ENCODE results near the gene CARD9. TPM values are rescaled to one million over a fixed set of nuclear protein-coding genes. Genes with fewer than 3 reads are reported as not detected.

CARD9 gene
- polyA plus RNA-seq, 1 of the 3 experiments (the other 2 are of a cell fraction) = 1.1 TPM

GRCh38 chr9:136323371-136323789 is 50.1 kb downstream of the CARD9 start (continued):
- TF ChIP-seq REST (IDR thresholded peaks at IDR 0.05; ENCODE audit: low read depth, low read length) (no peak), RXRA (IDR thresholded peaks at IDR 0.05; ENCODE audit: borderline replicate concordance, low read depth) (no peak), NRF1 (IDR thresholded peaks at IDR 0.05; ENCODE audit: low read depth, low read length) (no peak), RAD21 (IDR thresholded peaks at IDR 0.05; ENCODE audit: low read length) (no peak), SIN3A (IDR thresholded peaks at IDR 0.05; ENCODE audit: borderline replicate concordance, low read depth, low read length) (no peak), EP300 (IDR thresholded peaks at IDR 0.05; ENCODE audit: borderline replicate concordance in 1 of 2, low read depth in 1 of 2, low read length in 1 of 2) (no peak), GABPA (IDR thresholded peaks at IDR 0.05; ENCODE audit: low read depth) (no peak), SMC3 (IDR thresholded peaks at IDR 0.05; ENCODE audit: low read depth, low read length) (no peak), FOXM1 (IDR thresholded peaks at IDR 0.05; ENCODE audit: low read depth) (no peak)
- TF ChIP-seq, protein P1, sequence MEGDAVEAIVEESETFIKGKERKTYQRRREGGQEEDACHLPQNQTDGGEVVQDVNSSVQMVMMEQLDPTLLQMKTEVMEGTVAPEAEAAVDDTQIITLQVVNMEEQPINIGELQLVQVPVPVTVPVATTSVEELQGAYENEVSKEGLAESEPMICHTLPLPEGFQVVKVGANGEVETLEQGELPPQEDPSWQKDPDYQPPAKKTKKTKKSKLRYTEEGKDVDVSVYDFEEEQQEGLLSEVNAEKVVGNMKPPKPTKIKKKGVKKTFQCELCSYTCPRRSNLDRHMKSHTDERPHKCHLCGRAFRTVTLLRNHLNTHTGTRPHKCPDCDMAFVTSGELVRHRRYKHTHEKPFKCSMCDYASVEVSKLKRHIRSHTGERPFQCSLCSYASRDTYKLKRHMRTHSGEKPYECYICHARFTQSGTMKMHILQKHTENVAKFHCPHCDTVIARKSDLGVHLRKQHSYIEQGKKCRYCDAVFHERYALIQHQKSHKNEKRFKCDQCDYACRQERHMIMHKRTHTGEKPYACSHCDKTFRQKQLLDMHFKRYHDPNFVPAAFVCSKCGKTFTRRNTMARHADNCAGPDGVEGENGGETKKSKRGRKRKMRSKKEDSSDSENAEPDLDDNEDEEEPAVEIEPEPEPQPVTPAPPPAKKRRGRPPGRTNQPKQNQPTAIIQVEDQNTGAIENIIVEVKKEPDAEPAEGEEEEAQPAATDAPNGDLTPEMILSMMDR (IDR thresholded peaks at IDR 0.05) = no peak

DNA sequence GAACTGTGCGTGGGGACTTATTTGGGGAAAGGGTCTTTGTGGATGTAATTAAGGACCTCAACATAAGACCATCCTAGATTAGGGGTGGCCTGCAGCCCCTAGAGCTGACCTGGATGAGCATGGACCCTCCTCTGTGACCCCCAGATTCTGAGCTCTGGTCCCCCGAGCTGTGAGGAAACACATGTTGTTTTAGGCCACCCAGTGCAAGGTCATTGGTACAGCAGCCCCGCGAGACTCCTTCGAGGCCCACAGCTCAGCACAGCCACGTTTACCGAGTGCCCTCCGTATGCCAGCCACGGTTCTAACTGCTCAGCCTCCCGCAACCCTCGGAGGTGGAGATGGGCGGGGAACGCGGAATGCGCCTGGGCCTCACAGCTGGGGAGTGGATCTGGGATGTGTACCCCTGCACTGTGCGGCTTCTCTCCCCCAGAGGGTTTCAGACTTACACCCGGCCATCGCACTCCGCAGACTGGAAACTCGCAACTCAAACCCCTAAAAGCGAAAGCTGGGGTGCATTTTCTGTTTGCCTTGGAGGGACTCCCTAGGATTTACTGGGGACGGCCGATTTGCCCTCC is 50.6 kb downstream of the CARD9 start:
- H3K27me3 ChIP-seq (ENCODE audit: insufficient read depth) = no peaks in the 10 kb centered on the region
- H3K9me2 ChIP-seq = no peaks in the 10 kb centered on the region
- ChIA-PET POLR2A (no interaction called here), CTCF (interaction anchor here (0.8 to 8.1 kb wide), 6 partner anchors 10 to 98 kb away, joined by 3 to 91 read pairs (median 6); partner anchors contain the start of gene DNLZ)
- peaks cover 15 to 35% of the 10 kb centered on the region in 2 experiments for H3K4me1 ChIP-seq (ENCODE audit: control insufficient read depth in 1 of 2, insufficient read depth in 2 of 2, low read depth in 1 of 2, low read length in 1 of 2)
- no peaks in the 10 kb centered on the region for H3K9me3 ChIP-seq
- no peak overlapping the region for H3K27ac ChIP-seq (ENCODE audit: low read depth in 2 of 2, low read length in 1 of 2)
- no peaks in the 10 kb centered on the region for H3K79me2 ChIP-seq (ENCODE audit: insufficient read depth)
- no peak overlapping the region for H3K4me2 ChIP-seq
- WGBS (ENCODE audit: low lambda C conversion rate) = 91% methylated on average over 21 of the region's 23 CpGs
- no peak for DNase-seq
- no peaks in the 10 kb centered on the region for H3K36me3 ChIP-seq (replicated peaks in 1 of 2; ENCODE audit: control insufficient read depth in 1 of 2, insufficient read depth in 2 of 2, low read length in 1 of 2)
- H4K20me1 ChIP-seq (ENCODE audit: insufficient read depth) = no peaks in the 10 kb centered on the region
- no peak overlapping the region for H3K4me3 ChIP-seq (ENCODE audit: low read depth in 2 of 2, low read length in 1 of 2)
- peaks cover 3% of the 10 kb centered on the region for H3F3A ChIP-seq (replicated peaks; ENCODE audit: insufficient read depth)
- H3K9ac ChIP-seq = no peak overlapping the region
- no peak overlapping the region for H2AFZ ChIP-seq (ENCODE audit: low read depth)
- TF ChIP-seq RXRA (IDR thresholded peaks at IDR 0.05; ENCODE audit: borderline replicate concordance, low read depth) = no peak
- no peak for TF ChIP-seq JUND (IDR thresholded peaks at IDR 0.05)
- TF ChIP-seq GABPA (IDR thresholded peaks at IDR 0.05; ENCODE audit: low read depth) = no peak
- TF ChIP-seq, protein P2, sequence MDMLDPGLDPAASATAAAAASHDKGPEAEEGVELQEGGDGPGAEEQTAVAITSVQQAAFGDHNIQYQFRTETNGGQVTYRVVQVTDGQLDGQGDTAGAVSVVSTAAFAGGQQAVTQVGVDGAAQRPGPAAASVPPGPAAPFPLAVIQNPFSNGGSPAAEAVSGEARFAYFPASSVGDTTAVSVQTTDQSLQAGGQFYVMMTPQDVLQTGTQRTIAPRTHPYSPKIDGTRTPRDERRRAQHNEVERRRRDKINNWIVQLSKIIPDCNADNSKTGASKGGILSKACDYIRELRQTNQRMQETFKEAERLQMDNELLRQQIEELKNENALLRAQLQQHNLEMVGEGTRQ (IDR thresholded peaks at IDR 0.05; ENCODE audit: borderline replicate concordance, low read depth, low read length) = no peak
- TF ChIP-seq MEF2A (IDR thresholded peaks at IDR 0.05; ENCODE audit: borderline replicate concordance, low read depth) = no peak
- no peak for TF ChIP-seq NFIC (IDR thresholded peaks at IDR 0.05; ENCODE audit: borderline replicate concordance)
- TF ChIP-seq RAD21 (IDR thresholded peaks at IDR 0.05; ENCODE audit: low read length) = no peak
- no peak for TF ChIP-seq MXI1 (IDR thresholded peaks at IDR 0.05; ENCODE audit: low read depth, low read length)
- TF ChIP-seq YY1 (IDR thresholded peaks at IDR 0.05; ENCODE audit: low read depth) = no peak
- TF ChIP-seq, protein P3, sequence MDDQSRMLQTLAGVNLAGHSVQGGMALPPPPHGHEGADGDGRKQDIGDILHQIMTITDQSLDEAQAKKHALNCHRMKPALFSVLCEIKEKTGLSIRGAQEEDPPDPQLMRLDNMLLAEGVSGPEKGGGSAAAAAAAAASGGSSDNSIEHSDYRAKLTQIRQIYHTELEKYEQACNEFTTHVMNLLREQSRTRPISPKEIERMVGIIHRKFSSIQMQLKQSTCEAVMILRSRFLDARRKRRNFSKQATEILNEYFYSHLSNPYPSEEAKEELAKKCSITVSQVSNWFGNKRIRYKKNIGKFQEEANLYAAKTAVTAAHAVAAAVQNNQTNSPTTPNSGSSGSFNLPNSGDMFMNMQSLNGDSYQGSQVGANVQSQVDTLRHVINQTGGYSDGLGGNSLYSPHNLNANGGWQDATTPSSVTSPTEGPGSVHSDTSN (IDR thresholded peaks at IDR 0.05) = no peak
- TF ChIP-seq NRF1 (IDR thresholded peaks at IDR 0.05; ENCODE audit: low read depth, low read length) = no peak
- no peak for TF ChIP-seq FOSL2 (IDR thresholded peaks at IDR 0.05; ENCODE audit: borderline replicate concordance, low read depth)
- no peak for TF ChIP-seq RFX5 (IDR thresholded peaks at IDR 0.05; ENCODE audit: low read length)
- no peak for TF ChIP-seq RCOR1 (IDR thresholded peaks at IDR 0.05; ENCODE audit: low read length)
- TF ChIP-seq REST (IDR thresholded peaks at IDR 0.05; ENCODE audit: low read depth, low read length) = no peak
- no peak for TF ChIP-seq TCF12 (IDR thresholded peaks at IDR 0.05)

All from SK-N-SH (cell line).